Keratinocyte (primary cell): ENCODE data around the gene SEPHS1. TPM values are rescaled to one million over a fixed set of nuclear protein-coding genes. Genes with fewer than 3 reads are reported as not detected.

ENCODE experiments used
- DNase-seq: peaks from one replicate; pipeline ENCODE4 v3.0.0-alpha.2; 2011; ENCODE audit warnings: low read depth, missing footprints, low spot score
- FAIRE-seq: peaks from 2 replicates; lab custom pipeline; 2011; peaks lifted over from hg19 to GRCh38; lab: Jason Lieb, UNC
- H2AFZ ChIP-seq: 2 replicates; pipeline ENCODE4 v1.6.0; 2012; ENCODE audit warnings: low read length, control low read depth, inconsistent platforms; ENCODE audit not compliant: control insufficient read depth
- H3K27ac ChIP-seq: 2 replicates; pipeline ENCODE4 v1.5.1; 2011; ENCODE audit warnings: low read length; ENCODE audit not compliant: control insufficient read depth, insufficient read depth
- H3K27me3 ChIP-seq: 3 replicates; pipeline ENCODE4 v1.6.0; 2011; ENCODE audit warnings: low read length; ENCODE audit not compliant: control insufficient read depth, insufficient read depth; ENCODE audit errors: extremely low read depth
- H3K36me3 ChIP-seq, 2 experiments: 2 replicates in 1 of 2; 3 replicates in 1 of 2; pipeline ENCODE4 v1.5.1; 2011; ENCODE audit warnings: low read length in 2 of 2, mild to moderate bottlenecking in 1 of 2; ENCODE audit not compliant: control insufficient read depth in 2 of 2, insufficient read depth in 2 of 2; ENCODE audit errors: extremely low read depth in 1 of 2
- H3K4me1 ChIP-seq: 3 replicates; pipeline ENCODE4 v1.5.1; 2011; ENCODE audit warnings: low read length; ENCODE audit not compliant: control insufficient read depth, insufficient read depth; ENCODE audit errors: extremely low read depth
- H3K4me2 ChIP-seq: 3 replicates; pipeline ENCODE4 v1.6.0; 2011; ENCODE audit warnings: low read depth, low read length; ENCODE audit not compliant: control insufficient read depth, insufficient read depth; ENCODE audit errors: extremely low read depth
- H3K4me3 ChIP-seq, 3 experiments: fragments of 200-600 bp in 1 of 3; sonication (generic) in 1 of 3; 2 replicates in 2 of 3; 3 replicates in 1 of 3; pipeline ENCODE4 v1.5.1; 2011 to 2016; ENCODE audit warnings: low read length in 3 of 3, mild to moderate bottlenecking in 3 of 3, control low read depth in 2 of 3, inconsistent platforms in 1 of 3, low read depth in 1 of 3, mixed read lengths in 1 of 3, mixed run types in 1 of 3, moderate library complexity in 1 of 3; ENCODE audit not compliant: control insufficient read depth in 2 of 3, insufficient read depth in 2 of 3; ENCODE audit errors: extremely low read depth in 1 of 3
- H3K79me2 ChIP-seq: 2 replicates; pipeline ENCODE4 v1.6.0; 2012; ENCODE audit warnings: low read length; ENCODE audit not compliant: control insufficient read depth, insufficient read depth
- H3K9ac ChIP-seq: 3 replicates; pipeline ENCODE4 v1.6.0; 2011; ENCODE audit warnings: low read length; ENCODE audit not compliant: control insufficient read depth, insufficient read depth; ENCODE audit errors: extremely low read depth
- H3K9me1 ChIP-seq: 3 replicates; pipeline ENCODE4 v1.6.0; 2011; ENCODE audit warnings: low read length; ENCODE audit not compliant: control insufficient read depth, insufficient read depth; ENCODE audit errors: extremely low read depth
- H3K9me3 ChIP-seq: 2 replicates; pipeline ENCODE4 v1.5.1; 2012; ENCODE audit warnings: low read depth, low read length; ENCODE audit not compliant: control insufficient read depth
- H4K20me1 ChIP-seq: 3 replicates; pipeline ENCODE4 v1.6.0; 2011; ENCODE audit warnings: low read length; ENCODE audit not compliant: control insufficient read depth, insufficient read depth; ENCODE audit errors: extremely low read depth
- EZH2 ChIP-seq: IDR thresholded peaks from one replicate; pipeline ENCODE4 v1.6.1; 2012; ENCODE audit warnings: inconsistent platforms, mild to moderate bottlenecking, low read length, moderate library complexity
- dilution Hi-C: fragments of 300-500 bp; cut with MboI; formaldehyde crosslinking; loops from one replicate; pipeline ENCODE4 v1.7.0; 2020; ENCODE audit warnings: low sequenced_read_pairs; ENCODE audit not compliant: extremely low pct_ligation_motif_present
- polyA plus RNA-seq, 5 experiments: library from polyadenylated mRNA; depleted of rRNA in 3 of 5; stranded (reverse) in 3 of 5; stranded (forward) in 1 of 5; unstranded in 1 of 5; fragments of >200 nt; gene quantifications; 1 replicate in 1 of 5; 2 replicates in 3 of 5; 3 replicates in 1 of 5; pipeline versions ENCODE4 v1.2.1 to v1.2.3, GENCODE V29; 2011 to 2012; ENCODE audit warnings: missing spikeins in 2 of 5, low read depth in 1 of 5, low replicate concordance in 1 of 5
- TF ChIP-seq, protein P1 (sequence below), 3 experiments: IDR thresholded peaks in 1 of 3; conservative IDR thresholded peaks in 1 of 3; optimal IDR thresholded peaks in 1 of 3; 2 replicates in 2 of 3; 3 replicates in 1 of 3; pipeline versions ENCODE3 to v1.5.1; 2011; ENCODE audit warnings: low read length in 3 of 3, mild to moderate bottlenecking in 3 of 3, moderate library complexity in 2 of 3, control low read depth in 1 of 3, inconsistent platforms in 1 of 3; ENCODE audit not compliant: insufficient read depth in 2 of 3; ENCODE audit errors: extremely low read depth in 1 of 3

The SEPHS1 gene
- polyA plus RNA-seq, 1 donor (not counting 4 experiments of a cell fraction or from before 2014, with no cell fraction given): 65.4 TPM

DNA sequence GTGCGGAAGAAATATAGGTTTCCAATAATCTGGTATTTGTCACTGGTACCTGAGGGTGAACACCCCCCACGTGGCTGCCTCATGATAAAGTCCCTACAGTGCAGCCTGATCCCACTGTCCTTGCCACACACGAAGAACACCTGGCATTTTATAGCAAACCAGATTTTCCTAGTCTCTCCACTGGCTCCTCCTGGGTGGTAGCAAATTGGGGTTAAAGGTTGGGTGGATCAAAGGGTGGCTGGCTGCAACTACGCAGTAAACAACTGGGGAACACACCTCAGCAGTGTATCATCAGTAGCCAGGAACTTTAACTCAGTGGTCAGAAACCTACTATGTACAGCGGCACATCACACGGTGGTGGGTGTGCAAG lies 10.3 kb downstream of the SEPHS1 start:
- Histone ChIP-seq H3K27me3 (no peaks in the 10 kb centered on the region), H3K9ac (no peak overlapping the region), H3K4me2 (no peak overlapping the region), H3K27ac (no peak overlapping the region), H3K9me1 (no peaks in the 10 kb centered on the region), H4K20me1 (no peaks in the 10 kb centered on the region), H3K4me3 (no peak overlapping the region), H3K4me1 (peaks cover 3% of the 10 kb centered on the region), H3K79me2 (peaks cover 25% of the 10 kb centered on the region), H2AFZ (no peak overlapping the region), H3K9me3 (no peaks in the 10 kb centered on the region), H3K36me3 (peaks cover 5 to 20% of the 10 kb centered on the region in 2 experiments)
- dilution Hi-C loops: no loop called here
- DNase-seq: no peak
- no peak for FAIRE-seq
- no peak for TF ChIP-seq EZH2
- TF ChIP-seq, protein P1, sequence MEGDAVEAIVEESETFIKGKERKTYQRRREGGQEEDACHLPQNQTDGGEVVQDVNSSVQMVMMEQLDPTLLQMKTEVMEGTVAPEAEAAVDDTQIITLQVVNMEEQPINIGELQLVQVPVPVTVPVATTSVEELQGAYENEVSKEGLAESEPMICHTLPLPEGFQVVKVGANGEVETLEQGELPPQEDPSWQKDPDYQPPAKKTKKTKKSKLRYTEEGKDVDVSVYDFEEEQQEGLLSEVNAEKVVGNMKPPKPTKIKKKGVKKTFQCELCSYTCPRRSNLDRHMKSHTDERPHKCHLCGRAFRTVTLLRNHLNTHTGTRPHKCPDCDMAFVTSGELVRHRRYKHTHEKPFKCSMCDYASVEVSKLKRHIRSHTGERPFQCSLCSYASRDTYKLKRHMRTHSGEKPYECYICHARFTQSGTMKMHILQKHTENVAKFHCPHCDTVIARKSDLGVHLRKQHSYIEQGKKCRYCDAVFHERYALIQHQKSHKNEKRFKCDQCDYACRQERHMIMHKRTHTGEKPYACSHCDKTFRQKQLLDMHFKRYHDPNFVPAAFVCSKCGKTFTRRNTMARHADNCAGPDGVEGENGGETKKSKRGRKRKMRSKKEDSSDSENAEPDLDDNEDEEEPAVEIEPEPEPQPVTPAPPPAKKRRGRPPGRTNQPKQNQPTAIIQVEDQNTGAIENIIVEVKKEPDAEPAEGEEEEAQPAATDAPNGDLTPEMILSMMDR (optimal IDR thresholded peaks at IDR 0.05 in 1 of 3, IDR thresholded peaks at IDR 0.05 in 1 of 3, conservative IDR thresholded peaks at IDR 0.05 in 1 of 3; ENCODE audit: extremely low read depth in 1 of 3, insufficient read depth in 2 of 3, low read length in 3 of 3): no peak

DNA sequence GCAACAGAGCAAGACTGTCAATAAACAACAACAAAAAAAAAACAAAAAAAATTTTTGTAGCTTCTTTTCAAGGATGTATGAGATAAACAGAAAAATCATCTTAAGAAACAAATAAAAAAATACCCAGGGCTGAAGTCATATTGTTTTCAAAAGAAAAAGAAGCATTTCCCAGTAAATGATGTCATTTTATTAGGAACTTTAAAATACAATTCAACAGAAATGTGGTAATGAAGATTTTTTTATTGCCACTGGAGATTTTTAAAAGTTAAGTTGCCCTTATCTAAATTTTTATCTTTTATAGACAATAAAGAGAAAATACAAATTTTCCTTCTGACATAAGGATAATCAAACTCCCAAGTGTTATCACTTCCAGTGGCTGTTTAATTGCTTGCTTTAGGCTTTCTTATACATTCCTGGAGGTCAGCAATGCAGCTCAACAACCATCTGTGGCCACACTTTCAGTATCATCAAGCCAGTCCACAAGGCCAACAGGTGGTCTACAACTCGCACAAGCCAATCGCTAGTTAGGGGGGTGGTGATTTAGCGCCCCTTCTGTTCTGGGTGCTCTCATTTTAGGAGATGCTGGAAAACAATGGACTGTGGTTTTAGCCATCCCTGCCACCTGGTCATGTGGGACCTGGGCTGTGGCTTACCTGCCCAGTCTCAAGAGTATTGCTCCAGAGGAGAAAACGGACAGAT lies 10.8 kb downstream of the SEPHS1 start:
- H3K4me3 ChIP-seq: no peak overlapping the region
- H3K4me1 ChIP-seq: peaks cover 3% of the 10 kb centered on the region
- dilution Hi-C loops: no loop called here
- H4K20me1 ChIP-seq: no peaks in the 10 kb centered on the region
- peaks cover 5 to 21% of the 10 kb centered on the region in 2 experiments for H3K36me3 ChIP-seq
- TF ChIP-seq, protein P1 (optimal IDR thresholded peaks at IDR 0.05 in 1 of 3, IDR thresholded peaks at IDR 0.05 in 1 of 3, conservative IDR thresholded peaks at IDR 0.05 in 1 of 3; ENCODE audit: extremely low read depth in 1 of 3, insufficient read depth in 2 of 3, low read length in 3 of 3): no peak
- H3K9ac ChIP-seq: no peak overlapping the region
- H3K79me2 ChIP-seq: peaks cover 22% of the 10 kb centered on the region
- H3K9me3 ChIP-seq: no peaks in the 10 kb centered on the region
- no peaks in the 10 kb centered on the region for H3K9me1 ChIP-seq
- H3K4me2 ChIP-seq: no peak overlapping the region
- no peaks in the 10 kb centered on the region for H3K27me3 ChIP-seq
- no peak overlapping the region for H3K27ac ChIP-seq
- no peak for FAIRE-seq
- H2AFZ ChIP-seq: no peak overlapping the region
- DNase-seq: no peak
